ENCODE data around the gene PCDH19. TPM values are rescaled to one million over a fixed set of nuclear protein-coding genes. Genes with fewer than 3 reads are reported as not detected.

PCDH19 gene
- polyA plus RNA-seq, 1 of the 3 experiments (the other 2 are of a cell fraction), result under 0.01 TPM

DNA sequence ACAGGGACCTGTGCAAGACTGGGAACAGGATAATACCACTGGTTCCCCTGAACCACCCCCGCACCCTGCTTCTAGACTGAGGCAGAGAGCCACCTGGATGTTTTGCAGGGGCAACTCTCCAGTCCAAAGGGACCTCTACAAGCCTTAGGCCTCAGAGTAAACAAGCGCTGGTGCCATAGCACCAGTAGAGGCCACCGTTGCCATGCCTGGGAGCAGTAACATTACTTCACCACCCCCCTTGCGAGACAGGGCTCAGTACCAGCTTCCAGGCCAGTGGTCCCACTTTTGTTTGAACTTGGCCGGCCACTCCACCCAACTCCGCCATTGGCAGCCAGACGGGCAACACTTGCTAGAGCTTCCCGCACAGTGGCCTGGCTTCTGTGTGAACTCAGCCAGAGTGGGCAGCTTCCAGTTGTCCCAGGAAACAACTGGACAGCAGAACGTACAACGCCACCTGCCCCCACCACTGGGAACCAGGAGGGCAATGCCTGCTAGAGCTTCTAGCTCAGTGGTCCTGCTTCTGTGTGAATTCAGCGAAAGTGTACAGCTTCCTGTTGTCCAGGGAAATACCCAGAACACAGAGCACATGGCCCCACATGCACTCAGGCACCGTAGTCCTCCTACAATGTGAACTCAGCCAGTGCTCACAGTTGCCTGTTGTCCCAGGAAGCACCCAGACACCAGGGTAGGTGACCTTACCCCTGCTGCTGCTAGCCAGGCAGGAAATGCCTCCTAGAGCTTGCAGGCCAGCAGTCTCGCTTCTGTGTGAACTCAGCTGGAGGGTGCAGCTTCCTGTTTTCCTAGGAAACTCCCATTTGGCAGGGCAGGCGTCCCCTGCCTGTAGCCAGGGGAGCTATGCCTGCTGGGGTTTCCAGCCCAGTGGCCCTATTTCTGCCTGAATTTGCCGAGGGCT, 39.9 kb upstream of the PCDH19 start:
- POLR2A ChIA-PET, result no interaction called here
- DNase-seq, result no peak
- CTCF ChIA-PET, result interaction anchor here (2.5 kb wide), 1 partner anchor 187 kb away, joined by 5 read pairs; the partner anchor contains the start of gene TSPAN6

DNA sequence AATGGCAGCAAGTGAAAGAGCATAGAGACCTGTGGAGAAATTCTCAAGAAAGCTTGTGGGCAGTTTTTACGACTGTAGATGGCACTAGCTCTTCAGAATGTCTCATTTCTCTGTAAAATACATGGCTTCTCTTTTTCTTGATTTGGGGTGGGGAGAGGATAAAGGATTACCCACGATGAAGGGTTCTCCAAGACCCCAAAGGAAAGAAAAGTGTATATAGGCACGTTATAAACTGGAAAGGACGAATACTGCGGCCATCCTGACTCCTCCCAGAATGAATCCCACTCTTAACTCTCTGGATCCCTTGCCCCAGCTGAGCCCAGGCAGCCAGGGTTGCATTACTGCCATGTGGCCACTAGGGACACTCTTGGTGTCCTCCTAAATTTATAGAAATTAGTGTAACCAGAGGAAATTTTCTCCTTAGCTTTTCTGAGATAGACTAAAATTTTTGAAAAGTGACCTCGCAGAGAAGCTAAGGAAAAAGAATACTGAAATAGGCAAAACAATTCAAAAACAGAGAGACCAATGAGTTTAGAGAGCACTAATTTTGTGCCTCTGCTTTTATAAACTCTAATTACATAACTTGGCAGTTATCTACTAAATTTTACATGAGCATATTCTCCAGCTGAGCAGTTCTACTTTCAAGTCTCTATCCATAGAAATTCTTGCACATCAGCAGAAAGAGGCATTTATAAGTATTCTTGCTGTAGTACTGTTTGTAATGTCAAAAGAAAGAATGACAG, 37.8 kb upstream of the PCDH19 start:
- peaks cover 4% of the 10 kb centered on the region; the same call in 1 of the 2 replicates for H3K27me3 ChIP-seq (ENCODE audit: insufficient read depth)
- 0% methylated on average over 6 of the region's 6 CpGs for WGBS (ENCODE audit: low lambda C conversion rate)
- TF ChIP-seq, protein P1, sequence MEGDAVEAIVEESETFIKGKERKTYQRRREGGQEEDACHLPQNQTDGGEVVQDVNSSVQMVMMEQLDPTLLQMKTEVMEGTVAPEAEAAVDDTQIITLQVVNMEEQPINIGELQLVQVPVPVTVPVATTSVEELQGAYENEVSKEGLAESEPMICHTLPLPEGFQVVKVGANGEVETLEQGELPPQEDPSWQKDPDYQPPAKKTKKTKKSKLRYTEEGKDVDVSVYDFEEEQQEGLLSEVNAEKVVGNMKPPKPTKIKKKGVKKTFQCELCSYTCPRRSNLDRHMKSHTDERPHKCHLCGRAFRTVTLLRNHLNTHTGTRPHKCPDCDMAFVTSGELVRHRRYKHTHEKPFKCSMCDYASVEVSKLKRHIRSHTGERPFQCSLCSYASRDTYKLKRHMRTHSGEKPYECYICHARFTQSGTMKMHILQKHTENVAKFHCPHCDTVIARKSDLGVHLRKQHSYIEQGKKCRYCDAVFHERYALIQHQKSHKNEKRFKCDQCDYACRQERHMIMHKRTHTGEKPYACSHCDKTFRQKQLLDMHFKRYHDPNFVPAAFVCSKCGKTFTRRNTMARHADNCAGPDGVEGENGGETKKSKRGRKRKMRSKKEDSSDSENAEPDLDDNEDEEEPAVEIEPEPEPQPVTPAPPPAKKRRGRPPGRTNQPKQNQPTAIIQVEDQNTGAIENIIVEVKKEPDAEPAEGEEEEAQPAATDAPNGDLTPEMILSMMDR (IDR thresholded peaks at IDR 0.05), result peak; percentile 90
- TF ChIP-seq SMC3 (IDR thresholded peaks at IDR 0.05; ENCODE audit: low read depth, low read length), result no peak
- no peak overlapping the region for H3K9ac ChIP-seq
- H4K20me1 ChIP-seq (ENCODE audit: insufficient read depth), result no peaks in the 10 kb centered on the region
- H3K4me2 ChIP-seq, result peak overlapping the region; percentile 32; the same call in 1 of the 2 replicates
- H3K27ac ChIP-seq (ENCODE audit: low read depth in 2 of 2, low read length in 1 of 2), result no peak overlapping the region
- no peaks in the 10 kb centered on the region for H3K36me3 ChIP-seq (replicated peaks in 1 of 2; ENCODE audit: control insufficient read depth in 1 of 2, insufficient read depth in 2 of 2, low read length in 1 of 2)
- H3F3A ChIP-seq (replicated peaks; ENCODE audit: insufficient read depth), result no peaks in the 10 kb centered on the region
- H3K9me3 ChIP-seq, result no peaks in the 10 kb centered on the region
- no peak overlapping the region for H3K4me3 ChIP-seq (ENCODE audit: low read depth in 2 of 2, low read length in 1 of 2)
- DNase-seq, result peak; percentile 61
- POLR2A ChIA-PET, result no interaction called here
- no peak overlapping the region for H2AFZ ChIP-seq (ENCODE audit: low read depth)
- no peaks in the 10 kb centered on the region for H3K79me2 ChIP-seq (ENCODE audit: insufficient read depth)
- H3K4me1 ChIP-seq (ENCODE audit: control insufficient read depth in 1 of 2, insufficient read depth in 2 of 2, low read depth in 1 of 2, low read length in 1 of 2), result no peaks in the 10 kb centered on the region
- no peaks in the 10 kb centered on the region for H3K9me2 ChIP-seq
- CTCF ChIA-PET, result interaction anchor here (0.6 to 2.5 kb wide), 20 partner anchors 8 to 1489 kb away, joined by 3 to 14 read pairs (median 4); partner anchors contain the start of gene TSPAN6

More for the DNA sequence above, 39.9 kb upstream of the PCDH19 start:
- H3K36me3 ChIP-seq (replicated peaks in 1 of 2; ENCODE audit: control insufficient read depth in 1 of 2, insufficient read depth in 2 of 2, low read length in 1 of 2), result no peaks in the 10 kb centered on the region
- no peaks in the 10 kb centered on the region for H3F3A ChIP-seq (replicated peaks; ENCODE audit: insufficient read depth)
- H3K4me3 ChIP-seq (ENCODE audit: low read depth in 2 of 2, low read length in 1 of 2), result no peak overlapping the region
- TF ChIP-seq, protein P2, sequence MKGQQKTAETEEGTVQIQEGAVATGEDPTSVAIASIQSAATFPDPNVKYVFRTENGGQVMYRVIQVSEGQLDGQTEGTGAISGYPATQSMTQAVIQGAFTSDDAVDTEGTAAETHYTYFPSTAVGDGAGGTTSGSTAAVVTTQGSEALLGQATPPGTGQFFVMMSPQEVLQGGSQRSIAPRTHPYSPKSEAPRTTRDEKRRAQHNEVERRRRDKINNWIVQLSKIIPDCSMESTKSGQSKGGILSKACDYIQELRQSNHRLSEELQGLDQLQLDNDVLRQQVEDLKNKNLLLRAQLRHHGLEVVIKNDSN (IDR thresholded peaks at IDR 0.05; ENCODE audit: borderline replicate concordance, low read depth), result no peak
- no peak for TF ChIP-seq TEAD4 (IDR thresholded peaks at IDR 0.05; ENCODE audit: borderline replicate concordance, insufficient read depth)
- no peak for TF ChIP-seq EZH2phosphoT487 (IDR thresholded peaks at IDR 0.05; ENCODE audit: borderline replicate concordance, low read depth)
- TF ChIP-seq RXRA (IDR thresholded peaks at IDR 0.05; ENCODE audit: borderline replicate concordance, low read depth), result no peak
- TF ChIP-seq, protein P1 (IDR thresholded peaks at IDR 0.05), result no peak
- TF ChIP-seq TAF1 (IDR thresholded peaks at IDR 0.05; ENCODE audit: borderline replicate concordance, low read depth, low read length), result no peak
- H3K79me2 ChIP-seq (ENCODE audit: insufficient read depth), result no peaks in the 10 kb centered on the region
- no peak overlapping the region for H2AFZ ChIP-seq (ENCODE audit: low read depth)
- H3K27ac ChIP-seq (ENCODE audit: low read depth in 2 of 2, low read length in 1 of 2), result no peak overlapping the region
- 0% methylated on average over 3 of the region's 15 CpGs for WGBS (ENCODE audit: low lambda C conversion rate)
- H3K27me3 ChIP-seq (ENCODE audit: insufficient read depth), result peaks cover 4% of the 10 kb centered on the region; the same call in 1 of the 2 replicates
- no peaks in the 10 kb centered on the region for H4K20me1 ChIP-seq (ENCODE audit: insufficient read depth)
- H3K4me1 ChIP-seq (ENCODE audit: control insufficient read depth in 1 of 2, insufficient read depth in 2 of 2, low read depth in 1 of 2, low read length in 1 of 2), result no peaks in the 10 kb centered on the region
- no peak overlapping the region for H3K4me2 ChIP-seq
- H3K9me2 ChIP-seq, result no peaks in the 10 kb centered on the region
- no peaks in the 10 kb centered on the region for H3K9me3 ChIP-seq
- no peak overlapping the region for H3K9ac ChIP-seq
